ENCODE measurements around the gene GFAP.

DNA sequence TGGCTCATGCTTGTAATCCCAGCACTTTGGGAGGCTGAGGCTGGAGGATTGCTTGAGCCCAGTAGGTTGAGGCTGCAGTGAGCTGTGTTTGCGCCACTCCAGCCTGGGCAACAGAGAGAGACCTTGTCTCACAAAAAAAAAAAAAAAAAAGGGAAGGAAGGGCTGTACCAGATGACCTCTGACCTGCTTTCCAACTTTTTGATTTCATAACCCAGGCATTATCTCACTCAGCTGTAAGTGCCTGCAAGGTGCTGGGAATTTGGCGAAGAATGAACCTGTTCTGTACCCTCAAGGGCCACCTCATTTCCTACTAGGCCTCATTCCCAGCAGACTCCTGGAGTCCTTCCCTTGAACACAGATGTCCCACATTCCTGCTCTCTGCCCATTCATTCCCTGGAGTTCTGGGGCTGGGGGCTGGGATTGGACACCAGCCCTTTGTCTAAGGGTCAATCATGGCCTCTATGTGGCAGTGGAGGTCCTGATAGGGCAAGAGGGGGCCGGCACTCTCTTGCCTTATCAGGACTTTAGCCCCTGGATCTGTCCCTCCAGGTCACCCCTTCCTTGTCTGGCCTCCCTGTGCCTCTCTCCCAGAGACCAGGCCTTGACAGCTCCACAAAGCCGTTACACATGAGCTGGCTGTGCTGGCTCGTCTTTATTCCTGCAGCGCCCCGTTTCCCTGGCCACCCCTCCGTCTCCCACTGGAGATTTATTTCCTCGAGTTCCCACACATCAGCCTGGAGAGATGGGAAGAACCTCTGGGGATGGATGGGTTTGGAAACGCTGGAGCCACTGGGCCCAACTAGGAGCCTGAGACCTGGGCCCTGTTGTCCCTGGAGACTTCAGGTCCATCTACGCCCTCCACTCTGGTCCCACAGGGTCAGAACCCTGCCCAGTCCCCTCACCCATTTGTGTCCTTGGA, 821 bp upstream of the GFAP start:
- TF ChIP-seq, protein P1, sequence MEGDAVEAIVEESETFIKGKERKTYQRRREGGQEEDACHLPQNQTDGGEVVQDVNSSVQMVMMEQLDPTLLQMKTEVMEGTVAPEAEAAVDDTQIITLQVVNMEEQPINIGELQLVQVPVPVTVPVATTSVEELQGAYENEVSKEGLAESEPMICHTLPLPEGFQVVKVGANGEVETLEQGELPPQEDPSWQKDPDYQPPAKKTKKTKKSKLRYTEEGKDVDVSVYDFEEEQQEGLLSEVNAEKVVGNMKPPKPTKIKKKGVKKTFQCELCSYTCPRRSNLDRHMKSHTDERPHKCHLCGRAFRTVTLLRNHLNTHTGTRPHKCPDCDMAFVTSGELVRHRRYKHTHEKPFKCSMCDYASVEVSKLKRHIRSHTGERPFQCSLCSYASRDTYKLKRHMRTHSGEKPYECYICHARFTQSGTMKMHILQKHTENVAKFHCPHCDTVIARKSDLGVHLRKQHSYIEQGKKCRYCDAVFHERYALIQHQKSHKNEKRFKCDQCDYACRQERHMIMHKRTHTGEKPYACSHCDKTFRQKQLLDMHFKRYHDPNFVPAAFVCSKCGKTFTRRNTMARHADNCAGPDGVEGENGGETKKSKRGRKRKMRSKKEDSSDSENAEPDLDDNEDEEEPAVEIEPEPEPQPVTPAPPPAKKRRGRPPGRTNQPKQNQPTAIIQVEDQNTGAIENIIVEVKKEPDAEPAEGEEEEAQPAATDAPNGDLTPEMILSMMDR (conservative IDR thresholded peaks at IDR 0.05; ENCODE audit: low read depth, low read length): no peak
- TF ChIP-seq EZH2 (IDR thresholded peaks at IDR 0.05; ENCODE audit: borderline replicate concordance, low read depth, low read length, poor library complexity, severe bottlenecking): no peak
